Body of pancreas (tissue), 4 donors: ENCODE measurements around the gene AFG1L. TPM values are rescaled to one million over a fixed set of nuclear protein-coding genes. Genes with fewer than 3 reads are reported as not detected.

Source experiments
- ATAC-seq: fragments of 150-250 bp; one replicate; pipeline ENCODE4 v1.9.1; 2016
- DNase-seq, 4 donors: peaks; one replicate each; pipeline ENCODE4 v3.0.0-alpha.2; 2019
- H3K27ac ChIP-seq, 4 donors: fragments of 200-600 bp; sonication (generic); 1 replicate in 3 of 4; 2 replicates in 1 of 4; pipeline versions ENCODE4 v1.5.1 to v1.6.1; 2016 to 2019; ENCODE audit warnings: mild to moderate bottlenecking in 1 of 4, mixed read lengths in 1 of 4, moderate library complexity in 1 of 4
- H3K27me3 ChIP-seq, 2 donors: fragments of 200-600 bp; sonication (generic); one replicate each; pipeline ENCODE4 v1.6.0; 2016; ENCODE audit warnings: mild to moderate bottlenecking in 1 of 2
- H3K36me3 ChIP-seq, 2 donors: fragments of 200-600 bp; sonication (generic); replicated peaks in 1 of 2; 2 replicates each; pipeline ENCODE4 v1.5.1; 2016; ENCODE audit warnings: low read depth in 2 of 2; ENCODE audit not compliant: insufficient read depth in 1 of 2
- H3K4me1 ChIP-seq: fragments of 200-600 bp; sonication (generic); one replicate; pipeline ENCODE4 v1.6.0; 2016
- H3K4me3 ChIP-seq, 2 donors: fragments of 200-600 bp; sonication (generic); 1 replicate in 1 of 2; 2 replicates in 1 of 2; pipeline ENCODE4 v1.5.1; 2016 to 2019
- H3K9me3 ChIP-seq, 3 donors: fragments of 200-600 bp; sonication (generic); 1 replicate in 2 of 3; 2 replicates in 1 of 3; pipeline ENCODE4 v1.5.1; 2016
- CTCF ChIP-seq, 7 experiments: fragments of 450-650 bp in 4 of 7; fragments of 200-600 bp in 3 of 7; sonication (generic) in 3 of 7; IDR thresholded peaks; one replicate each; pipeline ENCODE4 v1.5.1; 2016 to 2019; ENCODE audit warnings: antibody characterized with exemption in 7 of 7
- POLR2A ChIP-seq, 3 donors: fragments of 450-650 bp; IDR thresholded peaks; one replicate each; pipeline ENCODE4 v1.6.1; 2016; ENCODE audit warnings: antibody characterized with exemption in 3 of 3, mild to moderate bottlenecking in 2 of 3
- WGBS, 2 donors: methylation state at CpG; one replicate each; pipeline ENCODE4 v1.1.5; 2017; 5-methylcytosine and 5-hydroxymethylcytosine counted together
- intact Hi-C: fragments of 100-400 bp; cut with DNase I; formaldehyde crosslinking; loops from one replicate; pipeline ENCODE4 v1.15.1; 2023
- total RNA-seq, 2 donors: library from RNA; depleted of rRNA; stranded (reverse); fragments of >200 nt; gene quantifications; one replicate each; pipeline ENCODE4 v1.1.0, GENCODE V29; 2016

AFG1L gene
- total RNA-seq, 2 donors from 2014 or later = 1.6 to 4.0 TPM

- H3K4me1 ChIP-seq = peaks cover 70% of the 10 kb centered on the region
- H3K4me3 ChIP-seq = no peak overlapping the region
- no peaks in the 10 kb centered on the region for H3K36me3 ChIP-seq
- no peaks in the 10 kb centered on the region for H3K27me3 ChIP-seq
- DNase-seq (no peak), ATAC-seq (no peak)
- H3K9me3 ChIP-seq = no peaks in the 10 kb centered on the region
- 82 to 89% methylated on average over 5 of the region's 5 CpGs for WGBS, 2 donors
- intact Hi-C loops = loop anchor here (10.0 kb wide), 1 partner anchor 127 kb away; no protein-coding TSS in a partner anchor
- TF ChIP-seq CTCF (IDR thresholded peaks at IDR 0.05) (no peak), POLR2A (IDR thresholded peaks at IDR 0.05) (no peak)
- H3K27ac ChIP-seq = peak overlapping the region in 1 of 4 donors; percentile 69
Measured at GRCh38 chr6:108252055-108252454, 42.8 kb upstream of the AFG1L start.

- no peak overlapping the region for H3K4me3 ChIP-seq
- H3K4me1 ChIP-seq = peaks cover 80% of the 10 kb centered on the region
- DNase-seq = no peak
- intact Hi-C loops = loop anchor here (10.0 kb wide), 1 partner anchor 128 kb away; no protein-coding TSS in a partner anchor
- no peak overlapping the region for H3K27ac ChIP-seq
- WGBS, 2 donors = 96 to 100% methylated on average over 1 of the region's 1 CpG
- no peaks in the 10 kb centered on the region for H3K36me3 ChIP-seq
- ATAC-seq = no peak
- H3K27me3 ChIP-seq = no peaks in the 10 kb centered on the region
- no peaks in the 10 kb centered on the region for H3K9me3 ChIP-seq
- no peak for TF ChIP-seq POLR2A (IDR thresholded peaks at IDR 0.05)
- no peak for TF ChIP-seq CTCF (IDR thresholded peaks at IDR 0.05)
Measured at GRCh38 chr6:108253241-108253640, 41.6 kb upstream of the AFG1L start.

GRCh38 chr6:108254433-108255410 is 40.1 kb upstream of the AFG1L start:
- peaks cover 88% of the 10 kb centered on the region for H3K4me1 ChIP-seq
- ATAC-seq = no peak
- no peaks in the 10 kb centered on the region for H3K36me3 ChIP-seq
- DNase-seq = no peak
- no peaks in the 10 kb centered on the region for H3K9me3 ChIP-seq
- TF ChIP-seq CTCF (IDR thresholded peaks at IDR 0.05) (no peak), POLR2A (IDR thresholded peaks at IDR 0.05) (no peak)
- H3K27ac ChIP-seq = no peak overlapping the region
- intact Hi-C loops = loop anchor here (10.0 kb wide), 1 partner anchor 130 kb away; no protein-coding TSS in a partner anchor
- H3K4me3 ChIP-seq = no peak overlapping the region
- 92 to 93% methylated on average over 4 of the region's 4 CpGs for WGBS, 2 donors
- no peaks in the 10 kb centered on the region for H3K27me3 ChIP-seq

- 1% methylated on average over 12 to 29 of the region's 29 CpGs for WGBS, 2 donors
- H3K9me3 ChIP-seq = no peaks in the 10 kb centered on the region
- DNase-seq (peak; percentile 29 to 53 (median 38)), ATAC-seq (peak; percentile 3)
- intact Hi-C loops = no loop called here
- H3K27ac ChIP-seq = peak overlapping the region; percentile 90 to 97 (median 93)
- TF ChIP-seq POLR2A (IDR thresholded peaks at IDR 0.05) (no peak), CTCF (IDR thresholded peaks at IDR 0.05) (peak in 1 of 7 experiments; percentile 5)
- no peaks in the 10 kb centered on the region for H3K36me3 ChIP-seq
- peak overlapping the region; percentile 47 to 81 for H3K4me3 ChIP-seq
- H3K27me3 ChIP-seq = no peaks in the 10 kb centered on the region
- peaks cover 38% of the 10 kb centered on the region for H3K4me1 ChIP-seq
Measured at GRCh38 chr6:108260126-108260808, 34.6 kb upstream of the AFG1L start.
